GM12872 (cell line): ENCODE results near the gene FAM124B.

ENCODE experiments used
- TF ChIP-seq, protein P1 (sequence below): IDR thresholded peaks from 3 replicates; pipeline ENCODE4 v1.5.1; 2011; ENCODE audit warnings: low read depth, mild to moderate bottlenecking, low read length, moderate library complexity; ENCODE audit not compliant: insufficient read depth

Gene FAM124B, protein sequence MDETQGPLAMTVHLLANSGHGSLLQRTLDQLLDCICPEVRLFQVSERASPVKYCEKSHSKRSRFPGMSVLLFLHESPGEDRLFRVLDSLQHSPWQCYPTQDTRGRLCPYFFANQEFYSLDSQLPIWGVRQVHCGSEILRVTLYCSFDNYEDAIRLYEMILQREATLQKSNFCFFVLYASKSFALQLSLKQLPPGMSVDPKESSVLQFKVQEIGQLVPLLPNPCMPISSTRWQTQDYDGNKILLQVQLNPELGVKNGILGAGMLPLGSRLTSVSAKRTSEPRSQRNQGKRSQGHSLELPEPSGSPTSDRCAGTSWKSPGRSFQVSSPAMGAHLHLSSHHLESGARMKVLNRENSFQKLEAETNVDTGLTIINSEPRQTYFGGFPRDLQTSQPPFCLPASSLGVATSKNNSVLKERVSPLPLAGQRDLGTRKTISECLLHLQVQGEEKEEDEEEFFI

DNA sequence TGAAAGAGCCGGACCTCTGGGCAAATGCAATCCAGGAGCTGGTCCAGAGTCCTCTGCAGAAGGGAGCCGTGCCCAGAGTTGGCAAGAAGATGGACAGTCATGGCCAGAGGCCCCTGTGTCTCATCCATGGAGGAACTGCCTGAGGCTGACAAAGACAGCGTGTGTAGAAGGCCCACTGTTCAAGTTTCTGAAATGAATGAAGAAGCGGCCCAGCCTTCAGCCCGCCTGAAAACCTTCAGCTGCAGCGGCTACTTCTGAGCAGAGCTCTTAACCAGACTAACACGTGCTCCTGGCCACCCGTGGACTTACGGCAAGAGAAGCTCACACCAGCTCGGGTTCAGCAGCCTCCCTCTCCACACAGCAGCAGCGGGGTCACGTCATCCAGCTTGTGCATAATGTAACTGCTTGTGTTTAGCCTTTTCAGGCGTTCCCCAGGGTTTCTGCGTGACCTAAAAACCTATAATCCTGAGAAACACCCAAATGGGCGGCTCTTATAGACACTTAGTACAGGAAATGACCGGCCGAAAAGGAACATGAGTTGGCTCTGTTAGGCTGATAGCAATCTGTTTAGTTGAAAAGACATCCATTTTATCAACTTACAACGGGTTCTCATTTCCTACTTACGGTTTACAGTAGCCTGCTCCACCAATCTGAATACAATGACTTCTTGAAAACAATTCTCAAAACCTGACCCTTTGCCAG, at the start of gene FAM124B:
TSS of gene FAM124B (minus strand) at position 467 of the 702 bp plus-strand sequence. CDS start at position 128, 339 bp downstream.
- TF ChIP-seq, protein P1, sequence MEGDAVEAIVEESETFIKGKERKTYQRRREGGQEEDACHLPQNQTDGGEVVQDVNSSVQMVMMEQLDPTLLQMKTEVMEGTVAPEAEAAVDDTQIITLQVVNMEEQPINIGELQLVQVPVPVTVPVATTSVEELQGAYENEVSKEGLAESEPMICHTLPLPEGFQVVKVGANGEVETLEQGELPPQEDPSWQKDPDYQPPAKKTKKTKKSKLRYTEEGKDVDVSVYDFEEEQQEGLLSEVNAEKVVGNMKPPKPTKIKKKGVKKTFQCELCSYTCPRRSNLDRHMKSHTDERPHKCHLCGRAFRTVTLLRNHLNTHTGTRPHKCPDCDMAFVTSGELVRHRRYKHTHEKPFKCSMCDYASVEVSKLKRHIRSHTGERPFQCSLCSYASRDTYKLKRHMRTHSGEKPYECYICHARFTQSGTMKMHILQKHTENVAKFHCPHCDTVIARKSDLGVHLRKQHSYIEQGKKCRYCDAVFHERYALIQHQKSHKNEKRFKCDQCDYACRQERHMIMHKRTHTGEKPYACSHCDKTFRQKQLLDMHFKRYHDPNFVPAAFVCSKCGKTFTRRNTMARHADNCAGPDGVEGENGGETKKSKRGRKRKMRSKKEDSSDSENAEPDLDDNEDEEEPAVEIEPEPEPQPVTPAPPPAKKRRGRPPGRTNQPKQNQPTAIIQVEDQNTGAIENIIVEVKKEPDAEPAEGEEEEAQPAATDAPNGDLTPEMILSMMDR, result no peak

DNA sequence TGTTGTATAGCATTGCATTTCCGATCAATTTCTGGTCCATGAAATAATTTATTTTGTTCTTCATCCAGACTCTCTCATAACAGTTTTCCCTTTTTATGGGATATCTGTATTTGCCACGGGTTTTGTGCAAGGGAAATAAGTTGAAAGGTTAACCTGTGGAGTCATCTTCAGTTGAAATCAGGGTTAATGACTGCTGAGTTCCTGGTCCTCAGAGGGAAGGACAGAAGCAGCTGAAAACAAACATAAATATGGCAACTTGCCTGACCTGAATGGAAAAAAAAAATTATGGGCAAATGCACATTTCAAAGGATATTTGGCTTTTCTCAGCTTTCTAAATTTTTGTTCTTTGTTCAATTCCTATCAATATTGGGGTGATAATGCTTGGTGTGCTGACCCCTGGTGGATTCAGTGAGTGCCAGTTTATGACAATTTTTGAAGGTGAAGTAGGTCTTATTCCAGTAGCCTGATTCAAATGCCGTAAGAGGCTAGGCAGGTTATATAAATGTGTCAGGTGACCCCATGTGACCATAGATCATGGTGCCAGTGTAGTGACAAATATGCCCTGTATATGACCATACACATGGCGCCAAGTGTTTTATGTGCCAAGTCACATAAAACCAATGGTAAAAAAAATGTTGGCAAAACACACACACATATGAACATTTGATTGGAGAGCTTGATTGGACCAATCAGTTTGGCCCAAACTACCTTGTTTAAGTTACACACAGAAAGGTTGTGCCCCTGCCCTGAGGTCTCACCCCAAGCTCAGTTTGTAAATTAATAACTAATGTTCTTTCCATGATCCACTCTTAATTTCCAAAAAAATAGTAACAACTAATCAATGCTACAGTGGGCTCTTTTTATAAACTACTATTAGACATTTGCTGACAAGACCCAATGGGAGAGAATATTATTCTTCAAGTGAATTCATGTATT, 47.6 kb upstream of the FAM124B start:
- TF ChIP-seq, protein P1, result peak; percentile 67

DNA sequence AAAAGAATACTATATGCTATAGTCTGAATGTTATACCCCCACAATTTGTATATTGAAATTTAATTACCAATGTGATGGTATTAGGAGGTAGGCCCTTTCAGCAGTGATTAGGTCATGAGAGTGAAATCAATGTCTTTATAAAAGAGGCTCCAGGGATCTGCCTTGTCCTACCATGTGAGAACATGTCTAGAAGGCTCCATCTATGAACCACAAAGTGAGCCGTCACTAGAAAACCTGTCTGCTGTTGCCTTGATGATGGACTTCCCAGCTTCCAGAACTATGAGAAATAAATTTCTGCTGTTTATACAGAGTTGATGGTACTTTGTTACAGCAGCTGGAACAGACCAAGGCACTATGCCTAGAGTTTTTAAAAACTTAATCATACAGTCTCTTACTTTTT, 46.3 kb upstream of the FAM124B start:
- TF ChIP-seq, protein P1, result no peak

DNA sequence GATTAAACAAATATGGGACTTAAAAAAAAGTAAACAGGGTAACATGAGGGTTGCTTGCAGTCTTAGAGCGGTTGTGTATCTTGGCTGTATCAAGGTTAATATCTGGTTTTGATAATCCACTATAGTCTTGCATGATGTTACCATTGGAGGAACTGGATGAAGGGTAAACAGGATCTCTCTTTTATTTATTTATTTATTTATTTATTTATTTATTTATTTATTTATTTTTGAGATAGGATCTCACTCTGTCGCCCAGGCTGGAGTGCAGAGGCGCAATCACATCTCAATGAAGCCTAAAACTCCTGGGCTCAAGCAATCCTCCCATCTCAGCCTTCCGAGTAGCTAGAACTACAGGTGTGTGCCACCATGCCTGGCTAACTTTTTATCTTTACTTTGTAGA, 42.9 kb upstream of the FAM124B start:
- TF ChIP-seq, protein P1, result no peak

DNA sequence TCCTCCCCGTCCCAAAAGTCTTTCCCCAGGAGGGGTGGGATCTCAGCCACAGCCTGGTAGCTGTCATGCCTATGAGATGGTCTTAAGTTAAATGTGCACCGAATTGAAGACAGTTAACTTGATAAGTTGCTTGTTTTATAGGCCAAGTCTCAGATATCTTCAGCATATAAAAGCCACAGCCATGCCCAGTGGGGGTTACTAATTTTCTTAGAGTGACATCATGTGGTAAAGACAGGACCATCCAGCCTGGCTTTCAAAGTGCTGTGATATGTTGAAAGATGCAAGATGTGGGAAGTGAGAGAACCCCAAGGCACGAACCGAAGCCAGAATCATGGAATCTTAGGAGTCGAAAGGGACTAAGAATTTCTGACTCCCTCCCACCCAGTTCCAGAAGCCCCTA, 42.1 kb upstream of the FAM124B start:
- TF ChIP-seq, protein P1, result no peak

DNA sequence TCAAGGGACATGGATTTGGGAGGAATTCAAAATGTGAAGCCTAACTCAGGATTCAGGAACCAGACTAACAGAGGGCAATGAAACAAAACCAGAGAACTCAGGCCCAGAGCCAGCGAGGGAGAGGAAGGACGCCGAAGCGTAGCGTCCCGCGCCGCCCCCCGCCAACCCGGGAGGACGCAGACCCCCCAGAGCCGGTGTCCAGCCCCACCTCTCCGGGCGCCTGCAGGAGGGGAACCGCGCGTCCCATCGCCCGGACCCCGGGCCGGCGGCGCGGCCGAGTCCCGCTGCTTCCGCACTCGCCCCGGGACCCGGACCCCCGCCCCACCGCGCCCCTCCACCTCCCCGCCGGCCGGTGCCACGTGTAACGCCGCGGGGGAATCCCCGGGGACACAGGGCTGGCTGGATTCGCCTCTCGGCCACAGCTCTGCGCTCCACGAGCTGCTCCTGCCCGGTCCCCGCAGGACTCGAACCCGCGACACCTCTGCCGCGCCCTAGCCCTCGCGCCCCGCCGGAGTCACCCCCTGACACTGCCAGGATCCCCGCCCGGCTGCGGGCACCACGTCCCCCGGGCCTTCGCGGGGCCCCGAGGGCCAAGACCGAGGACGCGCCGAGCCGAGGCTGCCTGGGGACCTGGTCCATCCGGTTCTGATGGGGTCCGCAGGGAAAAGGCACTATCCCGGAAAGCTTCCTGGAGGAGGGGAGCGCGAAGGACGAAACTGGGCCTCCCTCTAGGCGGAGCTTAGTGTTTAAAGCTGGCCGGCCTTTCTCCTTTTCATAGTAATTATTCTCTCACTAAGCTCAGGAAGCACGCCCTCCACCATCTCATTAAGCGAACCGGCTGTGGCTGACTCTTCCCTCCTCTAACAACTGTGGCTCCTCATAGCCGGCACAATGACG, 40.4 kb upstream of the FAM124B start:
- TF ChIP-seq, protein P1, result no peak
